Measurements from ENCODE around the gene RBM19.

The RBM19 gene

DNA sequence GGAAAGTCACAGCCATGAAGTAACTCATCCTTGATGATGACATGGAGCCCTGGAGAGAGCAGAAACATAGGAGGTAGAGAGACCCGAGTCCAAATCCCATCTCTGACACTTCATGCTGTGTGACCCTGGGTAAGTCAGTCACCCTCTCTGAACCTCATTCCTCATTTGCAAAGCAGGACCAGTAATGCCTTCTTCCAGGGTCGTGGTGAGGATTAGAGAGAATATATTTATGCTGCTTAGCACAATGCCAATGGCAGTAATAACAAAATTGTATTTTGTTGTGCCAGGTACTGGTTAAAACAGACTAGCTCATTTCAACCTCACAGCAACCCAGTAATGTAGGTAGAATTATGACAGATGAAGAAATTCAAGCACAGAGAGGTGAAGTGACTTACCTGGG lies 13.9 kb upstream of the RBM19 start:
- no peak for TF ChIP-seq CTCF (IDR thresholded peaks at IDR 0.05; ENCODE audit: low read depth, low read length)
- DNase-seq (ENCODE audit: extremely low read depth, low read depth): no peak

DNA sequence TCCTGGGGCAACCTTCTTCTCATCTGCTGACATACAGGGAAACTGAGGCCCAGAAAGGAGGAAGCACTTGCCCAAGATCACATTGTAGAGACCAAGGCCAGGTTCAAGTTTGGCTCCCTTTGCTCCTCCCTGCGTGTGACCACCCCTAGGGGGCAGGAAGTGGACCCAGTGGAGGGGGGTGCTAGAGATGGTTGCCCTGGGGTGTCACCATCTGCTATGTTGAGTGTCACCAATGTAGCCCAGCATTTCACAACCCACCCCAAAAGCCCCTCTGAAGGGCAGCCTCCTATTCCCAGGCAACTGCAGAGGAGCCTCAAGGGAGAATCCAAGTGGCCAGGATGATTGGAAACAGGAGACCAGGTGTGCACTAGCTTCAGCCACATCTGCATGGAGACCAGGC lies 12.0 kb upstream of the RBM19 start:
- DNase-seq (ENCODE audit: extremely low read depth, low read depth): no peak
- no peak for TF ChIP-seq CTCF (IDR thresholded peaks at IDR 0.05; ENCODE audit: low read depth, low read length)

DNA sequence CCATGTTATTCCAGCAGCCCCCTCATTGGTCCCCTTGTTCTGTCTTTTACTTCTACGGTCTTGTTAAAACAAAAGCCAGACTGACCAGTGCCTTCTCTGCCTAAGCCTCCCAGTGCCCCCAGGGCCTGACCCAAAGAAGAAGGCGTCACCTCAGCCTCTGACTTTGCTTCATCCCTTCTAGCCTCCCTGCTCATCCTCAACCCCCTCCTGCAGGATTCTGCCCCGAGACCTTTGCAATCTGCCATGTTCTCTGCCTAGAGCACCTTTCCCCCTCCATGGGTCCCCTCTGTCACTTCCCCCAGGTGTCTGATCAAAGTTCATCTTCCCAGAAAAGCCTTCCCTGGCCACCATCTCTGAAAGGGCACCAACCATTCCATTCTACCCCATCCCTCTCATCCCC lies 7.9 kb upstream of the RBM19 start:
- TF ChIP-seq CTCF (IDR thresholded peaks at IDR 0.05; ENCODE audit: low read depth, low read length): no peak
- no peak for DNase-seq (ENCODE audit: extremely low read depth, low read depth)

DNA sequence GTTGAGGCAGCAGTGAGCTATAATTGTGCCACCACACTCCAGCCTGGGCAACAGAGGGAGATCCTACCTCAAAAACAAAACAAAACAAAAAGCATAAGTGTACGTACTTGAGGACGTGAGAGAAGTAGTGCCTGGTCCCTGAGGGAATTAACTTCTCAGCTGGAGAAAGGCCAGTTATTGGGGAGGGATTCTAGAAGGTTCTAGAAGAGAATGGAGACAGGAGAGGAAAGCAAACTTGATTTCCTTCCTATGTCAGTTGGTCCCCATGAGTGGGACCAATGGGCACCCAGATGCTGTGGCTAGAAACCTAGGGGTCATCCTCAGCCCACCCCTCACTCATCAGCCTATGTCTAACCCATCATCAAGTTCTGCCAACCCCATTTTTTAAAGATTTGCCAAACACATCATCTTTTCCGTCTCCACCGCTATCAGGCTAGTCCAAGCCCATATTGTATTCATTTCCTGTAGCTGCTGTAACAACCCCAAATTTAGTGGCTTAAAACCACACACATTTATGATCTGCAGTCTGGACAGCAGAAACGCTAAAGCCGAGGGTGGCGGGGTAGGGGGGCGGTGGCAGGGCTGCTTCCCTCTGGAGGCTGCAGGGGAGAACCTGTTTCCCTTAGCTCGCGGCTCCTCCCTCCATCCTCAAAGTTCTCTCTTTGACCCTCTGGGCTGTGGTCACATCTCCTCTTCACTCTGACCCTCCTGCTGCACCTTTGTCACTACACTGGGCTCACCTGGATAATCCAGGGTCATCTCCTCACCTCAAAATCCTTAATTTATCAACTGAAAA lies 7.2 kb upstream of the RBM19 start:
- no peak for DNase-seq (ENCODE audit: extremely low read depth, low read depth)
- no peak for TF ChIP-seq CTCF (IDR thresholded peaks at IDR 0.05; ENCODE audit: low read depth, low read length)

- no peak for DNase-seq (ENCODE audit: extremely low read depth, low read depth)
- TF ChIP-seq CTCF (IDR thresholded peaks at IDR 0.05; ENCODE audit: low read depth, low read length): no peak
These were observed 5.3 kb upstream of the RBM19 start for GRCh38 chr12:113971392-113971791.

GRCh38 chr12:113970211-113970610 lies 4.1 kb upstream of the RBM19 start:
- no peak for TF ChIP-seq CTCF (IDR thresholded peaks at IDR 0.05; ENCODE audit: low read depth, low read length)

GRCh38 chr12:113967368-113967767 lies 1.2 kb upstream of the RBM19 start:
- DNase-seq (ENCODE audit: extremely low read depth, low read depth): no peak
- TF ChIP-seq CTCF (IDR thresholded peaks at IDR 0.05; ENCODE audit: low read depth, low read length): no peak

More at GRCh38 chr12:113970211-113970610, 4.1 kb upstream of the RBM19 start:
- DNase-seq (ENCODE audit: extremely low read depth, low read depth): no peak

Measured in AG09319 (cell line).